GM21515 (cell line): ENCODE results near the gene HTR3A.

Source experiments
- ATAC-seq: cut with Tn5 transposase; IDR thresholded peaks from one replicate; pipeline ENCODE4 v1.9.1; 2021; ENCODE audit not compliant: unreplicated experiment

HTR3A gene

DNA sequence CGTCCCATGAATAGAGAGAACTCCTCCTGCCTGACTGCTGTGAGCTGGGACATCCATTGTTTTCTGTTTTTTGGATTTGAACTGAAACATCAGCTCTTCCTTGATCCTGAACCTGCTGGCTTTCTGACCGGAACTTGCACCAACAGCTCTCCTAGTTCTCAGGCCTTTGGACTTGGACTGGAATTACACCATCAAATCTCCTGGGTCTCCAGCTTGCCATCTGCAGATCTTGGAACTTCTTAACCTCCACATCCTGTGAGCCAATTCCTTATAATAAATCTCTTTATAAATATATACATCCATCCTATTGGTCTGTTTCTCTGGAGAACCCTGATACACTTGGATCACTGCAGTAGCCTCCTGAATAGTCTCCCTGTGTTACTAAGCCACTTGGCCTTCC, 42.1 kb downstream of the HTR3A start:
- ATAC-seq: no peak

DNA sequence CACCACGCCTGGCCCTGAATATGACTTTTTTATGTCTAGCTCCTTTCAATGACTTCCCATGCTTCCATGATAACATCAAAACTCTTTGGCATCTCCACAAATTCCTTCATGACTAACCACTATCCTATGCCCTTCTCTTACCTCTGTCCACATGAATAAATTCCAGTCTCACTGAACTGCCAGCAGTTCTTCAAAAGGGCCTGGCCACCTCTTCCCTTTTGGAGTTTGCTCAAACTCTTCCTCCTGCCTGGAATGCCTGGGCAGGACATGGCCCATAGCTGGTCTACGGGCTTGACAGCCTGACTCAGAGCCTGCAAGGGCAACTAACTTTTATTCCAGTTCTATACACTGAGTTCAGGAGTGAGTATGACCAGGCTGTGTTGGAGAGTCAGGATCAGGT, 42.8 kb downstream of the HTR3A start:
- ATAC-seq: no peak

DNA sequence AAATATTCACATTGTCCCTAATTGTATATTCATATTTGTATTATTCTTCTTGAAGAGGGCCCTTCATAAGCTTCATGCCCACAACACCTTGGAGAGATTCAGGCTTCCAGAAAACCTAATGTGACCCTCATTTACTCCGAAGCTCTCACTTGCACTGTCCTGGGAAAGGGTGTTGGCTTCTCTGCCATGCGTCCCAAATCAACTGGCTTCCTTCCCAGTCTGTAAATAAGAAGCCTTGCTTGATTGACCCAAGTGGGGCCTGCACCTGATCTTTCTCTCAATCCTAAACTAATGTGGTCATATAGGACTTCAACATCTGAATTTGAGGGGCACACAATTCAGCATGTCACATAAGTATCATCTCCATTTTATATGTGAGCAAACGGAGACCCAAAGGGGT, 44.1 kb downstream of the HTR3A start:
- ATAC-seq: no peak

DNA sequence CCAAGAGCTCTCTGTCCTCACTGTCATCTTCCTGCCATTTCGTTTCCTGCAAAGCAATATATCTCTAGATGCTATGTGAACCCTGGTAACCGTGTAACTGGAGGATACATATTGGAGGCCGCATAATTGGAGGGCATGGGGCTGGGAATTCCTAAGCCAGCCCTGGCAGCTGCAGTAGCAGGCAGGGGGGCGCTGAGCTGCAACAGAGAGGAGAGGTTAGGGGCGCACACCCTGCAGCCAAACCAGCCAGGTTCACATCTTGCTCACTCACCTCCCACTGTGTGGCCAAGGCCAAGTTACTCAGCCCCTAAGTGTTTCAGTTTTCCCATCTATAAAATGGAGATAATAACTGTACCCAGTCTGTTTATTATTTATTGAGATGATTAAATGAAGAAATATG, 44.7 kb downstream of the HTR3A start:
- no peak for ATAC-seq

DNA sequence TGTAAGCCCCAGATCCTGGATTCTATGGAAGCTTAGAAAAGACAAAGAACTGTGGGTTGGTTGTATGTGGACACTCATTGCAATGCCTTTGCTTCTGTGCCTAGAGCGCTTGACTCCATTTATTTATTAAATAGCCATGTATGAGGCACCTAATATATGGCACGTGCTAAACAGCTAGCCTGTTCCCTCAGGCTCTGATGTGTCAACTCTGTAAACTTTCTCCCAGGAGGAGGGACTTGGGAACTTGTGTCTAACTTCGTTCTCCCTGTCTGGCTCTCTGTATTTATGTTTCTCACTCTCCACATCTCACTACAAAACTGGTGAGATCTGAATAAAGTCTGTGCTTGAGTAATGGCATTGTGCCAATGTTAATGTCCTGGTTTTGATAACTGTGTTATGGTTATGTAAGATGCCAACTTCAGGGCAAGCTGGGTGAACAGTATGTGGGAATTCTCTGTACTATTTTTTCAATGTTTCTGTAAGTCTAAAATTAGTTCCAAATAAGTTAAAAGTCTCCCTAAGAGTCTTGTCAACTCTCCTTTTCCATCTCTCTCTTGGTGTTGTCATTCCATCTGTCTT, 50.5 kb downstream of the HTR3A start:
- ATAC-seq: no peak

GRCh38 chr11:114026355-114026754, 51.4 kb downstream of the HTR3A start:
- ATAC-seq: no peak

GRCh38 chr11:114027391-114027790, 52.5 kb downstream of the HTR3A start:
- ATAC-seq: no peak

DNA sequence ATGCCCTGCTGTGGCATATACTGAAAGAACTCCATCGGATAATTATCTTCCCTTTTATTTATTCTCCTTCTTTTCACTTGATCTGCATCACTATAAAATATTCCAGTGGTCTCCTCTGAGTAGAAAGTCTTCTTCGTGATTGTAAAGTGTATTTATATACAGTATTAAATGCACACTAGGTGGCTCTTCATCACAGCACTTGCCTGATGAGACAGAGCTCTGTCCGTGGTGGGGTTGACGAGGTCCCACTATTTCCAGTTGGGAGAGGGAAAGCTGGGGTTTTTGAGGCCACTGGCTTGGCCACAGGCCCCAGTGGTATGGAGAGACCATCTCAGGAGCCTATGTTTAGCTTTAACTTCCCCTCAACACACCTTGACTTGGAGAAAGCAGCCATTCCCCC, 53.0 kb downstream of the HTR3A start:
- ATAC-seq: no peak

- no peak for ATAC-seq
These were observed 56.5 kb downstream of the HTR3A start for GRCh38 chr11:114031246-114031966.

GRCh38 chr11:114031967-114032320, 57.0 kb downstream of the HTR3A start:
- no peak for ATAC-seq

GRCh38 chr11:114033066-114033465, 58.2 kb downstream of the HTR3A start:
- no peak for ATAC-seq

DNA sequence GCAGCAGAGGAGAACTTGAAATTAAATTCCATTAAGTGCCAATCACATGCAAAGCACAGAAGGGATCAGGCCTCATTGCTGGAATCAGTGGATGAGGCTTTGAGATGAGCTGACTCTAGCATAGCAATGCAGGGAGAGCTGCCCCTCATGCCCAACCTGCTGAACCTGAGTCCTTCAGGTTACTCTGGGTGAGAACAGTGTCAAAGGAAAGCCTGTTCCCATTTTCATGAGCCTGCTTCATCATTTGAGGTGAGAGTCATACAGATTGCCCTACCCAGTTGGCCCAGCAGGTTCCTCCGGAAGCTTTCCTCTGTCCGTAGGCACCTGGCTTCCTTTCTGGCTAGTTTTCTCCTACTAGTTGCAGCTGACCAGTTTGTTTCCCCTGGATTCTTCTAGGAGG, 58.7 kb downstream of the HTR3A start:
- ATAC-seq: no peak

DNA sequence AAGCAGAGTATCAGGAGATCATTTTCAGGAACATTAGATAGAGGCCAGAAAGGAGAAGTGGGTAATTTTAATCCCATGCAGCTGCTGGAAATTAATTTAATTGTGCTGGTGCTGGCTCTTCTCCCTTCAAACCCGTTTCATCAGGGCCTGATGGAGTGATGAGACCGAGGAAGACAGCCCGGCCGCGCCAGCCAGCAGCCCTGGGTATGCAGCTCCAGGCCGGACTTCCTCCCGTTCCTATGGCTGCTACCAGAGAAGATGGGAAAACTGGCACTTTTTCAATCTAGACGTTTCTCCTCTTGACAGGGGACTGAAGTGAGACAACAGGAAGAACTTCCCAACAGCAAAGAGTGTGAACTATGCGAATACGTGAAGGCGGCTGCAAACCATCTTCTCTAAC, 60.0 kb downstream of the HTR3A start:
- ATAC-seq: no peak

DNA sequence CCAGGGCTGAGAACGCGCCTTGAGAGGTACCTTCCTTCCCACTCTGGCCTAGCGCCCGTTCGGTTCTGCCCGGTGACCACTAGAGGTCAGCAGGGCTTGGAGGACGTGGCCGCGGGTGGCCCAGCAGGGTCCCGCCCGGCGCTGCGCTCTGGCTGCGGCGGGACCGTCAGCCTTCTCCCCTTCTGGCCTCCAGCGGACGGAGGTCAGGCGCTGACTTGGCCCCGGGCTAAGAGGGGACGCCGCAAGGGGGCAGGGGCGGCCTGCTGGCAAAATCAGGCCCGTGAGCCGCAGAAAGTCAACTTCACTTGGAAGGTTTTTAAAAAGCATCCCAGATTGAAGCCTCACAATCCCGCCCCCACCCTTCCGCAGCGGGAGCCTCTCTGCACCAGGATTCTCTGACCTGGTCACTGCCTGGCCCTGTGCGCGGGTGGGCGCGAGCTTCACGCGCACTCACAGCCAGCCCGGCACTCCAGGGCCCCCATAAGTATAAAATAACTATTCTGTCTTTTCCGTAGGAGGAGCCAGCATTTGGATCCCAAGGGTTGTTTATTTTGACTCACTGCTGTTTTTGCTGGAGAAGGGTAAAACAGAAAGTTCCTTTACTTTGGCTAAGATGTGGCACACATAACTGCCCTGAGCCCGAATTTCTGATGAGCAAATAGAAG, 61.4 kb downstream of the HTR3A start:
- no peak for ATAC-seq

- ATAC-seq: no peak
These were observed 62.0 kb downstream of the HTR3A start for GRCh38 chr11:114036958-114037357.

GRCh38 chr11:114039551-114039950, 64.6 kb downstream of the HTR3A start:
- ATAC-seq: no peak
